Activated CD8-positive, alpha-beta memory T cell treated with anti-CD3 and anti-CD28 coated beads, Interleukin-2, amount 10 ng/mL, durations not matched to agents 7 days and 5 days (primary cell): ENCODE results near the gene GPR137. TPM values are rescaled to one million over a fixed set of nuclear protein-coding genes. Genes with fewer than 3 reads are reported as not detected.
"Not testable (repeated sequence)": the region's sequence is repeated elsewhere in the genome, so short reads cannot be mapped to it uniquely, and the experiment has no call there.

Experiments used
- ATAC-seq: fragments of 150-1000 bp; cut with Tn5 transposase; one replicate; pipeline ENCODE4 v1.10.0; 2021; ENCODE audit warnings: moderate library complexity
- CTCF ChIA-PET: fragments of 350-600 bp; sonication (Branson Sonifier 250); formaldehyde crosslinking; loops from one replicate; lab custom pipeline; 2021; ENCODE audit warnings: antibody characterized with exemption; lab: Charles Lee
- DNase-seq: peaks from one replicate; pipeline ENCODE4 v3.0.0-alpha.2; 2020
- H3K27ac Mint-ChIP-seq: one replicate; pipeline ENCODE4 v1.8.0; 2021; ENCODE audit warnings: mild to moderate bottlenecking, mixed read lengths
- H3K27me3 Mint-ChIP-seq: one replicate; pipeline ENCODE4 v1.8.0; 2021; ENCODE audit warnings: mixed read lengths
- H3K36me3 Mint-ChIP-seq: one replicate; pipeline ENCODE4 v1.8.0; 2021; ENCODE audit warnings: mild to moderate bottlenecking, mixed read lengths
- H3K4me1 Mint-ChIP-seq: one replicate; pipeline ENCODE4 v1.8.0; 2021; ENCODE audit warnings: mixed read lengths
- H3K4me3 Mint-ChIP-seq: one replicate; pipeline ENCODE4 v1.8.0; 2021; ENCODE audit warnings: mild to moderate bottlenecking, moderate library complexity, mixed read lengths
- H3K9me3 Mint-ChIP-seq: one replicate; pipeline ENCODE4 v1.8.0; 2022; ENCODE audit warnings: low read depth, mixed read lengths
- total RNA-seq, 2 experiments: library from RNA; stranded (reverse); gene quantifications; one replicate each; pipeline ENCODE4 v1.2.3, GENCODE V29; 2021

Gene GPR137
- total RNA-seq, 2 experiments from 2014 or later: 32.9 to 46.0 TPM

DNA sequence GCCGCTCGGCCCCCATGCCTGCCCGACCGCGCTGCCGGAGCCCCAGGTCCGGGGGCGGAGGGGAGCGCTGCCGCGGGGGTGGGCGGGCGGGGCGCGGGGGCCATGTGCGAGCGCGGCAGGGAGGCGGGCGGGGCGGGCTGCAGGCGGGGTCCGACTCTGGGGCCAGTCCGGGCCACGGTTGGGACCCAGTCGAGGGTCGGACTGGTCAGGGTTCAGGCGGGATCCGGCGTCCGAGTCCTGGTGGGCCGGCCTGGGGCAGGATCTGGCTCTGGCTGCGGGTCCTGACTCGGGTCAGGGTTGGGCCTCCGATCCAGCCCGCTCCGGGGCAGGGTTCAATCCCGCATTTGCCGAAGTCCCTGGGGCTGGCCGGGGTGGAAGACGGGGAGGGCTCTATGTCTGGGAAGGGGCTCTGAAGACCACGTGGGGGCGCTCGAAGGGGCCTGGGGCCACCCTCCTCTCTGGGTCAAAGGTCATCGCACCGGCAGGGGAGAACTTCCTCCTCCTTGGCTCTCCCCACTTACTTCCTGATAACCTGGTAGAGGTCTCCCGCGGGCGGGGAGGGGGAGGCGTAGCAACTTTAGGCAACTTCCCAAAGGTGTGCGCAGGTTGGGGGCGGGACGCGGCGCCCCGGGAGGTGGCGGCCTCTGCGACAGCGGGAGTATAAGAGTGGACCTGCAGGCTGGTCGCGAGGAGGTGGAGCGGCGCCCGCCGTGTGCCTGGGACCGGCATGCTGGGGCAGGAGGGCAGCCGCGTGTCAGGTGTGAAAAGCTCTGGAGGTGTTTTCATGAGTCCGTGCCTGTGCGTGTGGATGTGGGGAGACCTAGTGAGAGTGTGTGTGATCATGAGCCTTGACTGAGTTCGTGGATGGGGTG lies 20.3 kb downstream of the GPR137 start:
- DNase-seq (peak; percentile 88), ATAC-seq (peak; percentile 25)
- peaks cover 40% of the 10 kb centered on the region for H3K4me1 Mint-ChIP-seq
- peaks cover 10% of the 10 kb centered on the region for H3K36me3 Mint-ChIP-seq
- peak overlapping the region; percentile 81 for H3K27ac Mint-ChIP-seq
- H3K9me3 Mint-ChIP-seq: no peaks in the 10 kb centered on the region
- peaks cover 7% of the 10 kb centered on the region for H3K27me3 Mint-ChIP-seq
- H3K4me3 Mint-ChIP-seq: peak overlapping the region; percentile 95
- CTCF ChIA-PET: interaction anchor here (2.5 to 7.2 kb wide), 7 partner anchors 11 to 101 kb away, joined by 9 to 188 read pairs (median 104); partner anchors contain the start of genes BAD, CCDC88B, FERMT3 and FKBP2

- H3K4me3 Mint-ChIP-seq: peak overlapping the region; percentile 95
- no peaks in the 10 kb centered on the region for H3K9me3 Mint-ChIP-seq
- H3K27ac Mint-ChIP-seq: peak overlapping the region; percentile 81
- peaks cover 5% of the 10 kb centered on the region for H3K27me3 Mint-ChIP-seq
- ATAC-seq: no peak
- CTCF ChIA-PET: interaction anchor here (2.5 to 7.2 kb wide), 5 partner anchors 11 to 102 kb away, joined by 9 to 169 read pairs (median 77); partner anchors contain the start of genes CCDC88B, FERMT3, FKBP2 and PLCB3
- peaks cover 41% of the 10 kb centered on the region for H3K4me1 Mint-ChIP-seq
- DNase-seq: no peak
- H3K36me3 Mint-ChIP-seq: peaks cover 12% of the 10 kb centered on the region
These were observed 20.9 kb downstream of the GPR137 start for GRCh38 chr11:64306563-64306875.

DNA sequence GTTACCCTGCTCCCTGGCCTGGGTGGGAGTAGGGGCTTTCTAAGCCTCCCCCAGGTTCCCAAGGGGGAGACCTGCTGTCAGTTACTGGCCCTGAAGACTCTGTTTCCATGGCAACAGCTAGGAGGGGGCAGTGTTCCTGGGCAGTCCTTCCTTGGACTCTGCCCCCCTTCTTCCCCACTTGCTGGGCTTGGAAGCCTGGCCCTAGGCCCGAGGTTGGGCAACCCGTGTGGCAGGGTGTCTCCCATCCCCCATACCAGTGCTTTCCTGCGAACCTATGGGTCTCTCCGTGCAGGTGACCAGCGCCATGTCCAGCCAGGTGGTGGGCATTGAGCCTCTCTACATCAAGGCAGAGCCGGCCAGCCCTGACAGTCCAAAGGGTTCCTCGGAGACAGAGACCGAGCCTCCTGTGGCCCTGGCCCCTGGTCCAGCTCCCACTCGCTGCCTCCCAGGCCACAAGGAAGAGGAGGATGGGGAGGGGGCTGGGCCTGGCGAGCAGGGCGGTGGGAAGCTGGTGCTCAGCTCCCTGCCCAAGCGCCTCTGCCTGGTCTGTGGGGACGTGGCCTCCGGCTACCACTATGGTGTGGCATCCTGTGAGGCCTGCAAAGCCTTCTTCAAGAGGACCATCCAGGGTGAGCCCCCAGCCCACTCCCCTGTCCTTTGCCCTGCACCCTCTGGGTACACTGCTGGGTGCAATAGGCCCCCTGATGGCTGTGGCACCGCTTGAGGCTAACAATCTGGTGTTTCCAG lies 21.4 kb downstream of the GPR137 start:
- no peaks in the 10 kb centered on the region for H3K9me3 Mint-ChIP-seq
- peak overlapping the region; percentile 81 for H3K27ac Mint-ChIP-seq
- peaks cover 12% of the 10 kb centered on the region for H3K36me3 Mint-ChIP-seq
- H3K4me1 Mint-ChIP-seq: peaks cover 38% of the 10 kb centered on the region
- H3K4me3 Mint-ChIP-seq: peak overlapping the region; percentile 95
- H3K27me3 Mint-ChIP-seq: peaks cover under 1% of the 10 kb centered on the region
- ATAC-seq: no peak
- DNase-seq: no peak
- CTCF ChIA-PET: interaction anchor here (1.3 to 7.2 kb wide), 6 partner anchors 10 to 103 kb away, joined by 6 to 169 read pairs (median 46); partner anchors contain the start of genes CCDC88B, FERMT3, FKBP2 and PLCB3

- ATAC-seq, H3K27me3 Mint-ChIP-seq, DNase-seq, H3K9me3 Mint-ChIP-seq: not testable (repeated sequence)
- H3K36me3 Mint-ChIP-seq: peaks cover 14% of the 10 kb centered on the region
- peaks cover 45% of the 10 kb centered on the region for H3K4me1 Mint-ChIP-seq
- peak overlapping the region; percentile 40 for H3K4me3 Mint-ChIP-seq
- CTCF ChIA-PET: interaction anchor here (1.3 to 2.5 kb wide), 3 partner anchors 10 to 34 kb away, joined by 6 to 15 read pairs (median 9); partner anchors contain the start of genes CCDC88B, PRDX5 and TRMT112
- H3K27ac Mint-ChIP-seq: peak overlapping the region; percentile 2
These were observed 22.1 kb downstream of the GPR137 start for GRCh38 chr11:64307795-64308194.

DNA sequence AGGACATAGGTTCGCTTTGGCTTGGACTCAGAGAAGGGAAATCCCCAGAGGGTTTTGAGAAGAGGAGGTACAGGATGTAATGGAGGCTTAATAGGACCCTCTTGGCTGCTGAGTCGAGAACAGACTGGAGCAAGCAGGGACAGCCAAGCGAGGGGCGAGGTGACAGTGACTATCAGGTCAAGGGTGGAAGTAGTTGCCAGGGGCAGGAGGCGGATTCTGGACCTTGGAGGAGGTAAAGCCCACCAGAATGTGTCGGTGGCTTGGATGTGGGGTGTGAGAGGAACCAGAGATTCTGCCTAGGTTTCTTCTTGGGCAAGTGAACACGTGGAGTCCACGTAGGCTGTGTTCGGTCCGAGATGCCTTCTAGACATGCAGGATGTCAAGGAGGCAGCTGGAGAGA lies 27.3 kb downstream of the GPR137 start:
- Mint-ChIP-seq H3K4me3 (no peak overlapping the region), H3K9me3 (no peaks in the 10 kb centered on the region), H3K27ac (peak overlapping the region; percentile 77), H3K36me3 (peaks cover 23% of the 10 kb centered on the region), H3K27me3 (no peaks in the 10 kb centered on the region), H3K4me1 (peaks cover 42% of the 10 kb centered on the region)
- CTCF ChIA-PET: interaction anchor here (0.9 to 3.0 kb wide), 2 partner anchors 19 kb away, joined by 4 to 13 read pairs; no protein-coding TSS in a partner anchor
- DNase-seq (no peak), ATAC-seq (no peak)

- H3K36me3 Mint-ChIP-seq: peaks cover 24% of the 10 kb centered on the region
- no peak for ATAC-seq
- H3K4me3 Mint-ChIP-seq: no peak overlapping the region
- no peaks in the 10 kb centered on the region for H3K27me3 Mint-ChIP-seq
- peak overlapping the region; percentile 77 for H3K27ac Mint-ChIP-seq
- no peak for DNase-seq
- H3K9me3 Mint-ChIP-seq: no peaks in the 10 kb centered on the region
- peaks cover 43% of the 10 kb centered on the region for H3K4me1 Mint-ChIP-seq
- CTCF ChIA-PET: interaction anchor here (0.6 to 0.9 kb wide), 3 partner anchors 9 to 18 kb away, joined by 3 to 4 read pairs (median 3); no protein-coding TSS in a partner anchor
These were observed 28.0 kb downstream of the GPR137 start for GRCh38 chr11:64313491-64314145.

- peak; percentile 40 for DNase-seq
- CTCF ChIA-PET: interaction anchor here (0.6 to 0.9 kb wide), 3 partner anchors 10 to 17 kb away, joined by 3 to 4 read pairs (median 3); no protein-coding TSS in a partner anchor
- H3K9me3 Mint-ChIP-seq: no peaks in the 10 kb centered on the region
- no peak for ATAC-seq
- no peak overlapping the region for H3K4me3 Mint-ChIP-seq
- peak overlapping the region; percentile 19 for H3K27ac Mint-ChIP-seq
- H3K36me3 Mint-ChIP-seq: peaks cover 23% of the 10 kb centered on the region
- peaks cover 47% of the 10 kb centered on the region for H3K4me1 Mint-ChIP-seq
- H3K27me3 Mint-ChIP-seq: no peaks in the 10 kb centered on the region
These were observed 28.6 kb downstream of the GPR137 start for GRCh38 chr11:64314146-64314804.

DNA sequence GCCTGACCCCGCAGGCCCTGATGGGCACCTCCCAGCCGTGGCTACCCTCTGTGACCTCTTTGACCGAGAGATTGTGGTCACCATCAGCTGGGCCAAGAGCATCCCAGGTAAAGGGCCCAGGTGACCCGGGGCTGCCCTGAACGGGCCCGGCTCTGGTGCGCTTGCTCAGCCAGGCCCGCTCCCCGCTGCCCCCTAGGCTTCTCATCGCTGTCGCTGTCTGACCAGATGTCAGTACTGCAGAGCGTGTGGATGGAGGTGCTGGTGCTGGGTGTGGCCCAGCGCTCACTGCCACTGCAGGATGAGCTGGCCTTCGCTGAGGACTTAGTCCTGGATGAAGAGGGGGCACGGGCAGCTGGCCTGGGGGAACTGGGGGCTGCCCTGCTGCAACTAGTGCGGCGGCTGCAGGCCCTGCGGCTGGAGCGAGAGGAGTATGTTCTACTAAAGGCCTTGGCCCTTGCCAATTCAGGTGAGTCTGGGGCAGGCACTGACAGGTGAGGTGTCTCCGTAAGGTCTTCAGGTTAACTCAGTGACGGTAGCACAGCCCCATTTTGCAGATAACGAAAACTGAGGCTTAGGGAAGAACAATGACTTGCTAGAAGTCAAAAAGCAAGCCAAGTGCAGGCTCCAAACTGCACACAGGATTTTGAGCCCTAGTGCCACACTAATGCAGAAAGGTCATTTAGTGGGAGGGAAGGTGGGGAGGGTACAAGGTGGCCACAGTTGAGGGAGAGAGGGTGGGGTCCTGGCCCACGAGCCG lies 29.3 kb downstream of the GPR137 start:
- Mint-ChIP-seq H3K27ac (no peak overlapping the region), H3K4me3 (no peak overlapping the region), H3K4me1 (peaks cover 50% of the 10 kb centered on the region), H3K9me3 (no peaks in the 10 kb centered on the region), H3K36me3 (peaks cover 22% of the 10 kb centered on the region), H3K27me3 (no peaks in the 10 kb centered on the region)
- DNase-seq (peak; percentile 40), ATAC-seq (no peak)
- CTCF ChIA-PET: no interaction called here

GRCh38 chr11:64315667-64316526 lies 30.2 kb downstream of the GPR137 start:
- Mint-ChIP-seq H3K4me3 (peak overlapping the region; percentile 95), H3K27ac (peak overlapping the region; percentile 100), H3K4me1 (peaks cover 51% of the 10 kb centered on the region), H3K36me3 (peaks cover 24% of the 10 kb centered on the region)
- DNase-seq: peak; percentile 41
- H3K9me3 Mint-ChIP-seq, H3K27me3 Mint-ChIP-seq, ATAC-seq: not testable (repeated sequence)
- CTCF ChIA-PET: interaction anchor here (1.5 to 3.5 kb wide), 7 partner anchors 9 to 110 kb away, joined by 3 to 140 read pairs (median 15); partner anchors contain the start of genes ESRRA and FERMT3

DNA sequence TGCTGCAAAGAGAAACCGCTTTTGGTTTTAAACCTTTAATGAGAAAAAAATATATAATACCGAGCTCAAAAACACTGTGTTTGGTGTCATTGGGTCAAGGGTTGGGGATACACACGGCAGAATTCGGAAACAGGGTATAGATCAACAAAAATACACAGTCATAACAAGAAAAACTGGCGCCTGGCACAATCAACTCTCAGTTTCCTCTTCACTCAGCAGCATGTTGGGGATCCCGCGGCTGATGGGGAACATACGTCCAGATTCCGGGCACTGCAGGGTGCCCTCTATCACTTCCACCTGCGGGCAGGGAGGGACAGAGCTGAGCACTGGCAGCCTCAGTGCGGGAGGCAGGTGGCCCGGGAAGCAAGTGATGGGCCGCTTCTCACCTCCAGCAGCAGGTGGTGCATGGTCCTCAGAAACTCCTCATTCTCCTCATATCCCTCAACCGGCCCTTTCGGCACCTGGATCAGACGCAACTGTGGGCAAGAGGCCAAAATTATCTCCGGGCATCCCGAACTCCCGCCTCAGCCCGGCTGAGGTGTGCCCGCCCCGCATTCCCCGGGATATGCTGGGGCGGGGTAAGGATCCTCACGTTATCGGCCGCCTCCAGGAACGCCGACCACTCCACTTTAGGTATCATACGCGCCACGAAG lies 31.1 kb downstream of the GPR137 start:
- CTCF ChIA-PET: interaction anchor here (0.6 to 3.5 kb wide), 19 partner anchors 9 to 456 kb away, joined by 3 to 140 read pairs (median 10); partner anchors contain the start of genes CATSPERZ, CCDC88B, ESRRA and FERMT3
- H3K27me3 Mint-ChIP-seq: no peaks in the 10 kb centered on the region
- H3K4me1 Mint-ChIP-seq: peaks cover 51% of the 10 kb centered on the region
- H3K9me3 Mint-ChIP-seq: no peaks in the 10 kb centered on the region
- H3K27ac Mint-ChIP-seq: peak overlapping the region; percentile 100
- ATAC-seq (peak; percentile 7), DNase-seq (peak; percentile 67)
- H3K4me3 Mint-ChIP-seq: peak overlapping the region; percentile 95
- peaks cover 27% of the 10 kb centered on the region for H3K36me3 Mint-ChIP-seq
